ENCODE results near the gene CIAO3.

Gene CIAO3

GRCh38 chr16:720990-721764 lies 19.6 kb downstream of the CIAO3 start, which contains the start of gene ANTKMT:
Gene ANTKMT, plus strand, starts transcription at chr16:721146. Its CDS starts 129 bp downstream, at chr16:721275.
- TF ChIP-seq CTCF (IDR thresholded peaks at IDR 0.05; ENCODE audit: insufficient read depth, low read depth, low read length, missing control alignments): no peak
- DNase-seq (ENCODE audit: low read depth): peak; percentile 95

GRCh38 chr16:720447-720989 lies 20.3 kb downstream of the CIAO3 start:
- peak overlapping the region; percentile 86 for H3K4me3 ChIP-seq (ENCODE audit: low read depth, low read length)
- DNase-seq (ENCODE audit: low read depth): peak; percentile 85
- peak; percentile 21 for TF ChIP-seq CTCF (IDR thresholded peaks at IDR 0.05; ENCODE audit: insufficient read depth, low read depth, low read length, missing control alignments)

More at GRCh38 chr16:720990-721764, 19.6 kb downstream of the CIAO3 start, which contains the start of gene ANTKMT:
- peak within 1 kb of the TSS; percentile 86 for H3K4me3 ChIP-seq (ENCODE audit: low read depth, low read length)

GRCh38 chr16:719815-720446 lies 20.9 kb downstream of the CIAO3 start:
- no peak for TF ChIP-seq CTCF (IDR thresholded peaks at IDR 0.05; ENCODE audit: insufficient read depth, low read depth, low read length, missing control alignments)

GRCh38 chr16:718922-719321 lies 21.9 kb downstream of the CIAO3 start:
- DNase-seq (ENCODE audit: low read depth): no peak
- no peak overlapping the region for H3K4me3 ChIP-seq (ENCODE audit: low read depth, low read length)
- TF ChIP-seq CTCF (IDR thresholded peaks at IDR 0.05; ENCODE audit: insufficient read depth, low read depth, low read length, missing control alignments): no peak

More at GRCh38 chr16:719815-720446, 20.9 kb downstream of the CIAO3 start:
- peak overlapping the region; percentile 86 for H3K4me3 ChIP-seq (ENCODE audit: low read depth, low read length)
- no peak for DNase-seq (ENCODE audit: low read depth)

GRCh38 chr16:718389-718788 lies 22.4 kb downstream of the CIAO3 start:
- no peak for TF ChIP-seq CTCF (IDR thresholded peaks at IDR 0.05; ENCODE audit: insufficient read depth, low read depth, low read length, missing control alignments)
- no peak overlapping the region for H3K4me3 ChIP-seq (ENCODE audit: low read depth, low read length)

GRCh38 chr16:717450-718245 lies 23.1 kb downstream of the CIAO3 start:
- no peak overlapping the region for H3K4me3 ChIP-seq (ENCODE audit: low read depth, low read length)
- DNase-seq (ENCODE audit: low read depth): no peak
- TF ChIP-seq CTCF (IDR thresholded peaks at IDR 0.05; ENCODE audit: insufficient read depth, low read depth, low read length, missing control alignments): no peak

More at GRCh38 chr16:718389-718788, 22.4 kb downstream of the CIAO3 start:
- DNase-seq (ENCODE audit: low read depth): no peak
